Activated CD4-positive, CD25-positive, alpha-beta regulatory T cell (primary cell): ENCODE results near the gene SLX9.
"Not testable (repeated sequence)": the region's sequence is repeated elsewhere in the genome, so short reads cannot be mapped to it uniquely, and the experiment has no call there.

Experiments
- DNase-seq, 4 experiments: peaks; one replicate each; lab custom pipeline; 2025; lab: John Stamatoyannopoulos, UW

The SLX9 gene

GRCh38 chr21:45019887-45020537 lies 80.2 kb downstream of the SLX9 start:
- DNase-seq = no peak

- DNase-seq = no peak
These were observed 81.0 kb downstream of the SLX9 start for GRCh38 chr21:45020629-45021427.

GRCh38 chr21:45021428-45022347 lies 81.9 kb downstream of the SLX9 start:
- no peak for DNase-seq

- no peak for DNase-seq
These were observed 82.5 kb downstream of the SLX9 start for GRCh38 chr21:45022348-45022675.

- no peak for DNase-seq
These were observed 82.9 kb downstream of the SLX9 start for GRCh38 chr21:45022736-45023135.

GRCh38 chr21:45024516-45024915 lies 84.7 kb downstream of the SLX9 start:
- DNase-seq = not testable (repeated sequence)

GRCh38 chr21:45026066-45026745 lies 86.4 kb downstream of the SLX9 start:
- DNase-seq = no peak
